Progenitor cell of endocrine pancreas (in vitro differentiated cells): ENCODE measurements around the gene ZYX. TPM values are rescaled to one million over a fixed set of nuclear protein-coding genes. Genes with fewer than 3 reads are reported as not detected.
A peak's percentile ranks its signal among the peaks of the same experiment; 100 is the strongest.

Experiments used
- DNase-seq: peaks from one replicate; pipeline ENCODE4 v3.0.0; 2021; ENCODE audit warnings: low spot score; ENCODE audit not compliant: unreplicated experiment
- H3K27ac Mint-ChIP-seq: 2 replicates; pipeline ENCODE4 v1.8.0; 2021; ENCODE audit warnings: mild to moderate bottlenecking, moderate library complexity, mixed read lengths
- H3K27me3 Mint-ChIP-seq: 2 replicates; pipeline ENCODE4 v1.8.0; 2021; ENCODE audit warnings: mixed read lengths
- H3K36me3 Mint-ChIP-seq: 2 replicates; pipeline ENCODE4 v1.8.0; 2022; ENCODE audit warnings: mixed read lengths; ENCODE audit not compliant: insufficient read depth
- H3K4me1 Mint-ChIP-seq: 2 replicates; pipeline ENCODE4 v1.8.0; 2021; ENCODE audit warnings: low read depth, mixed read lengths
- H3K4me3 Mint-ChIP-seq: 2 replicates; pipeline ENCODE4 v1.8.0; 2021; ENCODE audit warnings: low read depth, mild to moderate bottlenecking, moderate library complexity, mixed read lengths
- H3K9me3 Mint-ChIP-seq: 2 replicates; pipeline ENCODE4 v1.8.0; 2021; ENCODE audit warnings: low read depth, mixed read lengths
- CTCF ChIP-seq: fragments of 200-600 bp; sonication (generic); IDR thresholded peaks from one replicate; pipeline ENCODE4 v1.5.0; 2021; ENCODE audit warnings: antibody characterized with exemption, mild to moderate bottlenecking; ENCODE audit not compliant: unreplicated experiment
- total RNA-seq: library from RNA; stranded (reverse); gene quantifications from 2 replicates; pipeline ENCODE4 v1.2.1, GENCODE V29; 2021

ZYX gene
- total RNA-seq, 1 donor from 2014 or later, result 69.0 TPM

DNA sequence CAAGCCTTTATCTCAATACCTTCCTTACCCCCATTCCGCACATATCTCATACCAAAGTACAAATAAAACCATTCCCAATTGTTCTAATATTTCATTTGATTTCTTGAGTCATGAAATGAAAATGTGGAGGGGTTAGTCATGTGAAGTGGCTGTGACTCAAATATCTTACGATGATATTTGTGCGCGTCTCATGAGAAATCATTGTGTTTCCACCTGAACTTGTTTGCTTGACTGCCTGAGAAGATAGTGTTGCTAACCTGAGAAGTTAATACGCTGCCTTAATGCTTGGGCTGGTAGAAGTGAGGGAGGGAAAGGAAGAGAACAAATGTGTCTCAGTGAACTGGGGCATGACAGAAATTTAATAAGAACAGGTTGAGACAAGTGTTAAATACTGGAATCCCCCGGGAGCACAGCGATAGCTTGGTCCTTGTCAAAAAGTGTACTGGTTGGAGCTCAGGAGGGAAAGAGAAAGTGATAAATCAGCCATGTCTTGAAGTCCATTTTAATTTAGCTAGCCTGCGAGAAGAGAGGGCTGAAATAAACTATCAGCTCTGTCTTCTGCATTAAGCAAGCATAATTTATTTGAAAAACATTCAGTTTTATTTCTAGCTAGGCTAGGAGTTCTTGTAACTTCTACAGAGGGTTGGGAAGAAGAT lies 34.7 kb downstream of the ZYX start:
- TF ChIP-seq CTCF, result no peak
- Mint-ChIP-seq H3K4me3 (no peak overlapping the region), H3K4me1 (peaks cover 21% of the 10 kb centered on the region), H3K9me3 (no peaks in the 10 kb centered on the region), H3K27me3 (peaks cover 3% of the 10 kb centered on the region), H3K36me3 (no peaks in the 10 kb centered on the region), H3K27ac (no peak overlapping the region)
- no peak for DNase-seq

GRCh38 chr7:143416565-143417149 lies 35.5 kb downstream of the ZYX start:
- Mint-ChIP-seq H3K4me3 (no peak overlapping the region), H3K27ac (no peak overlapping the region), H3K36me3 (no peaks in the 10 kb centered on the region), H3K27me3 (peaks cover 3% of the 10 kb centered on the region), H3K9me3 (no peaks in the 10 kb centered on the region), H3K4me1 (peaks cover 21% of the 10 kb centered on the region)
- TF ChIP-seq CTCF, result peak; percentile 79
- no peak for DNase-seq

GRCh38 chr7:143417734-143418383 lies 36.7 kb downstream of the ZYX start:
- Mint-ChIP-seq H3K4me3 (no peak overlapping the region), H3K27ac (no peak overlapping the region), H3K4me1 (peaks cover 15% of the 10 kb centered on the region), H3K36me3 (no peaks in the 10 kb centered on the region), H3K27me3 (peaks cover 3% of the 10 kb centered on the region), H3K9me3 (no peaks in the 10 kb centered on the region)
- no peak for TF ChIP-seq CTCF
- DNase-seq, result no peak

DNA sequence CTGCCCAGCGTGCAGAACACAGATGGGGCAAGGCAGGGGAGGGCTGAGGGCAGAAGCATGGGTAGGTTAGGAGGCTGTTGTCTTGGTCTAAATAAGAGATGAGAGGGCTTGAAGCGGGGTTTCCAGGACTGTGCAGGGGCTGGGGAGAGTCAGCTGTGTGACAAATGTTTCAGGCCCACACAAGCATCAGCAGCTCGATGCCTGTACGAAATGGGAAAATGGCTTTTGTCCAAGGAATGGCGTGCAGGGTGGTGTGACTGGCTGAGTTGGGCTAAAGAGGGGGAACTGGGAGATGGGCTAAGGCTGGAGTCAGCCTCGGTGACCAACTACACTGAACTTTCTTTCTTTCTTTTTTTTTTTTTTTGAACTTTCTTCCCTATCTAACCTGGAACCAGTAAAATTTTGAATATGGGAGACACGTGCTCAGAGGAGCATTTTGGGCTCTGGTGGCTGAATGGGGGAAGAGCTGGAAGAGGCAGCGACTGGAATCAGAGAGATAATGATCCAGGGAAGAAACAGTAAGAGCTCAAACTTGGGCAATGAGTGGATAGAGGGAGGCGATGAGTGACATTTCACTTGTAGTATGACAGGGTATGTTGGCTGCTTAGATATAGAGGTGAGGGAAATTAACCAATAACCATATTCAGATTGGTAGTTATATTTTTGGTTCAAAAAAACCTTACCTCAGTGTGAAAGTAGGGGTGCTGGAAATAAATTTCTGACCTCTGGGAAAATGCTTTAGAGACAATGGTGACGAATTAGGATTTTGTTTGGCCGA lies 37.7 kb downstream of the ZYX start:
- H3K9me3 Mint-ChIP-seq, result peaks cover 3% of the 10 kb centered on the region
- no peak for DNase-seq

More for the DNA sequence above, 37.7 kb downstream of the ZYX start:
- Mint-ChIP-seq H3K27ac (no peak overlapping the region), H3K4me1 (peaks cover 11% of the 10 kb centered on the region), H3K27me3 (peaks cover 3% of the 10 kb centered on the region), H3K36me3 (no peaks in the 10 kb centered on the region), H3K4me3 (no peak overlapping the region)
- no peak for TF ChIP-seq CTCF
